HEK293T (cell line): ENCODE measurements around the gene ELMO2.

ENCODE experiments used
- ARNT ChIP-seq: fragments of 450-650 bp; IDR thresholded peaks from 2 replicates; pipeline ENCODE4 v1.6.1; 2017; ENCODE audit warnings: mild to moderate bottlenecking
- BHLHE40 ChIP-seq: fragments of 450-650 bp; IDR thresholded peaks from 2 replicates; pipeline ENCODE4 v1.6.1; 2016; ENCODE audit warnings: mild to moderate bottlenecking, moderate library complexity, borderline replicate concordance
- ELF4 ChIP-seq: fragments of 450-650 bp; IDR thresholded peaks from 2 replicates; pipeline ENCODE4 v1.6.1; 2017; ENCODE audit warnings: antibody characterized with exemption
- FOXA1 ChIP-seq: fragments of 450-650 bp; IDR thresholded peaks from 2 replicates; pipeline ENCODE4 v1.6.1; 2016; ENCODE audit warnings: mild to moderate bottlenecking
- FOXM1 ChIP-seq: fragments of 450-650 bp; IDR thresholded peaks from 2 replicates; pipeline ENCODE4 v1.6.1; 2017; ENCODE audit warnings: mild to moderate bottlenecking, borderline replicate concordance
- HDGF ChIP-seq: fragments of 450-650 bp; IDR thresholded peaks from 2 replicates; pipeline ENCODE4 v1.6.1; 2017; ENCODE audit warnings: antibody characterized with exemption, borderline replicate concordance
- L3MBTL2 ChIP-seq: fragments of 450-650 bp; conservative IDR thresholded peaks from 2 replicates; pipeline ENCODE4 v1.6.1; 2016; ENCODE audit warnings: mild to moderate bottlenecking
- NFRKB ChIP-seq: fragments of 450-650 bp; IDR thresholded peaks from 2 replicates; pipeline ENCODE4 v1.6.1; 2016; ENCODE audit warnings: mild to moderate bottlenecking, moderate library complexity
- PKNOX1 ChIP-seq: fragments of 450-650 bp; IDR thresholded peaks from 2 replicates; pipeline ENCODE4 v1.6.1; 2016
- SP1 ChIP-seq: fragments of 450-650 bp; IDR thresholded peaks from 2 replicates; pipeline ENCODE4 v1.6.1; 2017
- SUZ12 ChIP-seq: fragments of 450-650 bp; IDR thresholded peaks from 2 replicates; pipeline ENCODE4 v1.6.1; 2016; ENCODE audit warnings: mild to moderate bottlenecking
- TARDBP ChIP-seq: fragments of 450-650 bp; IDR thresholded peaks from 2 replicates; pipeline ENCODE4 v1.6.1; 2016

- TF ChIP-seq ARNT (no peak), FOXM1 (no peak), TARDBP (no peak), SP1 (no peak), SUZ12 (no peak), PKNOX1 (no peak), ELF4 (no peak), FOXA1 (no peak), BHLHE40 (no peak), L3MBTL2 (no peak), NFRKB (no peak), HDGF (no peak)
Observed at GRCh38 chr20:46325789-46326188, 80.6 kb downstream of the ELMO2 start.
